Activated CD4-positive, alpha-beta T cell treated with anti-CD3 and anti-CD28 coated beads for 36 hours (primary cell): ENCODE results near the gene SLC38A7. TPM values are rescaled to one million over a fixed set of nuclear protein-coding genes. Genes with fewer than 3 reads are reported as not detected.

Source experiments
- ATAC-seq: fragments of 200-7000 bp; cut with Tn5 transposase; one replicate; pipeline ENCODE4 v1.10.0; 2021; ENCODE audit warnings: mild to moderate bottlenecking, moderate library complexity
- CTCF ChIA-PET: fragments of 350-600 bp; sonication (Branson Sonifier 250); formaldehyde crosslinking; loops from one replicate; lab custom pipeline; 2021; ENCODE audit warnings: antibody characterized with exemption; lab: Charles Lee
- POLR2A ChIA-PET: fragments of 350-600 bp; sonication (Branson Sonifier 250); formaldehyde crosslinking; loops from one replicate; lab custom pipeline; 2021; ENCODE audit warnings: antibody characterized with exemption, inconsistent platforms; lab: Charles Lee
- DNase-seq: peaks from one replicate; pipeline ENCODE4 v3.0.0-alpha.2; 2020
- H3K27ac Mint-ChIP-seq: one replicate; pipeline ENCODE4 v1.8.0; 2021; ENCODE audit warnings: mixed read lengths
- H3K27me3 Mint-ChIP-seq: one replicate; pipeline ENCODE4 v1.8.0; 2021; ENCODE audit warnings: mixed read lengths
- H3K36me3 Mint-ChIP-seq: one replicate; pipeline ENCODE4 v1.8.0; 2021; ENCODE audit warnings: low read depth, mixed read lengths
- H3K4me1 Mint-ChIP-seq: one replicate; pipeline ENCODE4 v1.8.0; 2021; ENCODE audit warnings: mixed read lengths
- H3K4me3 Mint-ChIP-seq: one replicate; pipeline ENCODE4 v1.8.0; 2021; ENCODE audit warnings: mild to moderate bottlenecking, moderate library complexity, mixed read lengths
- H3K9me3 Mint-ChIP-seq: one replicate; pipeline ENCODE4 v1.8.0; 2021; ENCODE audit warnings: low read depth, mixed read lengths
- intact Hi-C, 2 experiments: fragments of 100-400 bp; cut with DNase I in 1 of 2; cut with micrococcal nuclease in 1 of 2; formaldehyde crosslinking; loops; one replicate each; pipeline versions ENCODE4 v1.14.2 to v1.15.1; 2022 to 2024; cut with DNase I, micrococcal nuclease
- total RNA-seq, 2 experiments: library from RNA; stranded (reverse); gene quantifications; one replicate each; pipeline ENCODE4 v1.2.3, GENCODE V29; 2021

The SLC38A7 gene, protein sequence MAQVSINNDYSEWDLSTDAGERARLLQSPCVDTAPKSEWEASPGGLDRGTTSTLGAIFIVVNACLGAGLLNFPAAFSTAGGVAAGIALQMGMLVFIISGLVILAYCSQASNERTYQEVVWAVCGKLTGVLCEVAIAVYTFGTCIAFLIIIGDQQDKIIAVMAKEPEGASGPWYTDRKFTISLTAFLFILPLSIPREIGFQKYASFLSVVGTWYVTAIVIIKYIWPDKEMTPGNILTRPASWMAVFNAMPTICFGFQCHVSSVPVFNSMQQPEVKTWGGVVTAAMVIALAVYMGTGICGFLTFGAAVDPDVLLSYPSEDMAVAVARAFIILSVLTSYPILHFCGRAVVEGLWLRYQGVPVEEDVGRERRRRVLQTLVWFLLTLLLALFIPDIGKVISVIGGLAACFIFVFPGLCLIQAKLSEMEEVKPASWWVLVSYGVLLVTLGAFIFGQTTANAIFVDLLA
- 1 to 10 TPM; 4.5 to 6.5 TPM for total RNA-seq

DNA sequence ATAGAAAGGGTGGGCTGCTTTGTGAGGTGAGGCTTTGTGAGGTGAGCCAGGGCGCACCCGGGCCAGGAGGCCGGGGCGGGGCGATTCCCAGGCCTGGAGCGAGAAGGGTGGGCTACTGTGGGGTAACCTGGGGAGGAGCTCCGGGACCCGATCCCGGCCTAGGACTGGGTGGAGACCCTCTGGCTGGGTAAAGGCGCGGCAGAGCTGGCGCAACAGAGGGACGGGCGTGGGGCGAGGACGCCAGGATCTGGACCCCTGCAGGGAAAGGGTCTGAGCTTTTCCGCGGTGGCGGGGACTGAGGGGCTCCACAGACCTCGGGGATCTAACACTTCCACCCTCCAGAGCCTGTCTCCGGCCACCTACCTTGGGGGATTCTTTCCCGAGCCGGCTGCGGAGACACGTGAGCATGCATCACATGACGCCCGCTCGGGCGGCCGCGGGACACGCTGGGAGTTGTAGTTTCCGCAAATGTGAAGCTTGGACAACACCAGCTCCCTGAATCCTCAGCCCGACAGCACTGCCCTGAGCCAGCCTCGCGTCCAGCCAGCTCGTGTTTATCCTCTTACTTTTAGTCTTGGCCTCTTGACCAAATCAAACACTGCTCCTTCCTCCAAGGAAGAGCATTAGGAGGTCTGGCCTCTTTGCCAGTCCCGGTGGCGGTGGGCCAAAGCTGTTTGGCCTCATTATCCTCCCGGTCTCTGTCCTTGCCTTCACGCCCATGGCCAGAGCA lies at the start of gene SLC38A7:
SLC38A7 (minus strand) TSS at position 417 of the 730 bp plus-strand sequence. CDS start 4,644 bp downstream, outside the sequence.
- Mint-ChIP-seq H3K27me3 (no peaks in the 10 kb centered on the region), H3K36me3 (peaks cover 5% of the 10 kb centered on the region), H3K4me3 (peak within 1 kb of the TSS; percentile 86), H3K9me3 (no peaks in the 10 kb centered on the region), H3K27ac (peak within 1 kb of the TSS; percentile 74), H3K4me1 (peaks cover 19% of the 10 kb centered on the region)
- intact Hi-C loops, result loop anchor here (1.0 to 10.0 kb wide), 6 partner anchors 50 to 450 kb away; partner anchors contain the start of genes GINS3 (in 1 of the 2), GOT2 (in 1 of the 2) and SETD6 (in 1 of the 2)
- ChIA-PET POLR2A (interaction anchor here (1.2 to 1.4 kb wide), 2 partner anchors 57 to 292 kb away, joined by 4 to 7 read pairs; partner anchors contain the start of gene GINS3), CTCF (interaction anchor here (0.7 to 1.6 kb wide), 11 partner anchors 9 to 1044 kb away, joined by 3 to 9 read pairs (median 4); partner anchors contain the start of gene GOT2)
- DNase-seq (peak; percentile 88), ATAC-seq (peak; percentile 93)

DNA sequence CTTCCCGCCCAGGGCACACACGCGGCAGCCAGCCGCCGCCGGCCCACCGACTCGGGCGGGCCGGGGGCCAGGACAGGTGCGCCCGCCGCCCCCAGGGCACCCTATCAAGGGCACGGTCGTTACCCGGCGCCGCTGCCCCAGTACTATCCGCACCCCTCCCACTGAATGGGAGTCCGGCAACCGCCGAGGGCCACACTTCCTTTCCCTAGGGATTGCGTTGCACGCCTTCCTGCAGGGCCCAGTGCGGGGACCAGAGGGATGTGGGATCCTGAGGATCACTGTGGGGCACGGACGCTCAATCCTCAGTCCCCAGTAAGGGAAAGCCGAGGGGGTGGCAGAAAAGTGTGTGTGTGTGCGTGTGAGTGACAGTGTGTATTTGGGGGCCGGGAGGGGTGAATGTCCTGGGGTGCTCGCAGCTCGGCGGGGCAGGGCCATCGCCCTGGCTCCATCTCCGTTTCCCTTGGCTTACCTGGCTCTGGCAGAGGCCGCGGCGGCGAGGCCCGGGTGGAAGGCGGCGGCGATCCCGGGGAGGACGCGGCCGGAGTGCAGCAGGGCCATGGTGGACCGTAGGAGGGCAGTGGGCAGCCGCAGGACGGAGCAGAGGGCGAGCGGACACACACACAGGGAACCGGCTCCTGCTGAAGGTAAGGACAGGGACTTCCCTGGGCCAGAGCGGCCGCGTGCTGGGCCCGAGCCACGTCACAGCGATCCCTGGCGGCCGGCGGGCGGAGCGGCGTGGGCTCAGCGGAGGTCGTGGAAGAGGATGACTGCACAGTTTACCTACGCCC lies 49.3 kb upstream of the SLC38A7 start, which contains the start of gene GOT2:
GOT2 (minus strand) TSS at position 646 of the 788 bp plus-strand sequence; CDS start at position 558, 88 bp downstream.
- ATAC-seq (peak; percentile 92), DNase-seq (peak; percentile 90)
- peaks cover 42% of the 10 kb centered on the region for H3K4me1 Mint-ChIP-seq
- ChIA-PET POLR2A (no interaction called here), CTCF (interaction anchor here (0.6 to 2.7 kb wide), 5 partner anchors 9 to 1444 kb away, joined by 3 to 10 read pairs (median 4); partner anchors contain the start of gene SLC38A7)
- intact Hi-C loops, result loop anchor here (1.0 to 10.0 kb wide), 11 partner anchors 22 to 605 kb away; partner anchors contain the start of genes SETD6 (in 2 of the 2), CFAP20 (in 1 of the 2), CSNK2A2 (in 1 of the 2) and GINS3 (in 1 of the 2)
- no peaks in the 10 kb centered on the region for H3K27me3 Mint-ChIP-seq
- peak within 1 kb of the TSS; percentile 97 for H3K27ac Mint-ChIP-seq
- peaks cover 20% of the 10 kb centered on the region for H3K36me3 Mint-ChIP-seq
- H3K9me3 Mint-ChIP-seq, result no peaks in the 10 kb centered on the region
- H3K4me3 Mint-ChIP-seq, result peak within 1 kb of the TSS; percentile 92

DNA sequence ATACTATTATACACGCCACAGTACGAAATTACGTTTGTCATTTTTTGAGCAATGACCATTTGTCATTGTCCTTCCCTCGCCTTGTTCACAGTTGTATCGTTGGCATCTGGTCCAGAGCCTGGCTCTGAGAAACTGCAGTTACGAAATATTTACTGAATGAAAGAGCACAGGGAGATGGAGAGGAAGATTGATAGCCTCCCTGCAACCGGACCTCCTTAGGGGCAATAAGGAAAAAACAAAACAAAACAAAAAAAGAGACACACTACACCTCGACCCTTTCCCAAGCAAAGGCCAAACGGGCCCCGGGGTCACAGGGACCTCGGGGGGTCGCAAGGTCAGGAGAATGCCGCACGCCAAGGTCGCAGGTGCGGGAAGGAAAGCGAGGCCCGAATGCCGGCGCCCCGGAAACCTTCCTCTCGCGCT lies 48.7 kb upstream of the SLC38A7 start:
- POLR2A ChIA-PET, result no interaction called here
- H3K4me1 Mint-ChIP-seq, result peaks cover 43% of the 10 kb centered on the region
- DNase-seq (no peak), ATAC-seq (no peak)
- peak overlapping the region; percentile 92 for H3K27ac Mint-ChIP-seq
- intact Hi-C loops, result loop anchor here (1.0 to 10.0 kb wide), 7 partner anchors 103 to 604 kb away; partner anchors contain the start of genes SETD6 (in 2 of the 2), CFAP20 (in 1 of the 2), CSNK2A2 (in 1 of the 2) and GINS3 (in 1 of the 2)
- no peaks in the 10 kb centered on the region for H3K9me3 Mint-ChIP-seq
- peak overlapping the region; percentile 92 for H3K4me3 Mint-ChIP-seq
- peaks cover 22% of the 10 kb centered on the region for H3K36me3 Mint-ChIP-seq
- CTCF ChIA-PET, result interaction anchor here (0.6 to 2.7 kb wide), 7 partner anchors 8 to 1443 kb away, joined by 3 to 10 read pairs (median 3); partner anchors contain the start of gene SLC38A7
- H3K27me3 Mint-ChIP-seq, result no peaks in the 10 kb centered on the region

DNA sequence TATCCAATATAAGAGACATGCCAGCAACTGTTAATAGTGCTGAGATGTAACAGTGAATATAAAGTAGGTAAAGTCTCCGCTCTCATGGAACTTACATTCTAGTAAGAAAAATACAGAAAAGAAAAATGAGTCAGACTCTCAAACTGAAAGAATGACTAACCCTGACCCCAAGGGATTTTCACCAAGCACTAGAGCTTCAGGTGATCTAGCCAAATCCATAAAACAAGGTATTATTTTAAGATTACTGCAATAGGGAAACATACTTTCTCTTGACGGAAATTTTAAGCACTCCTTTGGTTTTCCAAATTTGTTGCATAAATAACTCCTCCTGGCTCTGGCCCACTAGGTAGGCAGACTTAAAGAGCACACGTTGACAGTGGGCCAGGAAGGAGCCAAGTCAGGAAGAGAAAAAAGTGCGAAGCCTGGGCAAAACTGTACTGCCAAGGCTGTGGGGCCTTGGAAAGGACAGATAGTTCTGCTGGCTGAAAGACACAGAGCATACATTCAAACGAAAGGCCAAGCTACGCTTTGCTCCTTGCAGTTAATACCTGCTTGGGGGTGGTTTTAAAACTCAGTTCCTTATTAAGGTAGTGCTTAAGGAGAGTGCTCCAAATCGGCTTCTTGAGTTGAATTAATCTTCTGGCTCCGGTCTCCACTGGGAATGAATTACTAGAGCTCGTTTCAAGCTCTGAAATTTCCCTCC lies 48.1 kb upstream of the SLC38A7 start:
- H3K27ac Mint-ChIP-seq, result peak overlapping the region; percentile 92
- no peaks in the 10 kb centered on the region for H3K9me3 Mint-ChIP-seq
- POLR2A ChIA-PET, result interaction anchor here (0.7 to 1.0 kb wide), 3 partner anchors 10 to 40 kb away, joined by 3 to 4 read pairs (median 3); no protein-coding TSS in a partner anchor
- intact Hi-C loops, result loop anchor here (1.0 to 10.0 kb wide), 7 partner anchors 102 to 604 kb away; partner anchors contain the start of genes SETD6 (in 2 of the 2), CFAP20 (in 1 of the 2), CSNK2A2 (in 1 of the 2) and GINS3 (in 1 of the 2)
- DNase-seq, result peak; percentile 16
- peaks cover 22% of the 10 kb centered on the region for H3K36me3 Mint-ChIP-seq
- CTCF ChIA-PET, result interaction anchor here (0.7 to 2.7 kb wide), 6 partner anchors 9 to 396 kb away, joined by 3 to 10 read pairs (median 3); no protein-coding TSS in a partner anchor
- H3K4me1 Mint-ChIP-seq, result peaks cover 43% of the 10 kb centered on the region
- H3K27me3 Mint-ChIP-seq, result no peaks in the 10 kb centered on the region
- H3K4me3 Mint-ChIP-seq, result peak overlapping the region; percentile 92
- ATAC-seq, result peak; percentile 71

DNA sequence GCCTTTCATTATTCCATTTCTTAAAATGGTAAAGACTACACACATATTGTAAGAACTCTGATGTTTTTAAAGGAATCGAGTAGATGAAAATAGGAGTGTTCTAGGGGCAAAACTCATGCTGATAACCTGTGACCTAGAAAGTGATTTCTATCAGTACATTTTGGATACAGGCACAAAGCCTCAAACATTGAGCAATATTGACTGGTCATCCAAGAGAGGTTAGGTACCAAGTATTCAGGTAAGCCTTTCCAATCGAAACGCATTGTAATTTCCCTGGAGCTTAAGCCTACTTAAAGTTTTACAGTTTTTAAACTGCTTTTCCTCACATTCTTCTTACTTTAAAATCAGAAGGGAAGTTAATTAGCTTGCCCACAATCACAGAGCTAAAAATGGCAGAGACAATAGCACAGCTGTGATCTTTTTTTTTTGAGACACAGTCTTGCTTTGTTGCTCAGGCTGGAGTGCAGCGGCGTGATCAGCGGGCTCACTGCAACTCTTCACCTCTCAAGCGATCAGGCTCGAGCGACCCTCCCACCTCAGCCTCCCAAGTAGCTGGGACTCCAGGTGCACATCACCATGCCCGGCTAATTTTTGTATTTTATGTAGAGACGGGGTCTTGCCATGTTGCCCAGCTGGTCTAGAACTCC lies 46.3 kb upstream of the SLC38A7 start:
- Mint-ChIP-seq H3K4me3 (no peak overlapping the region), H3K36me3 (peaks cover 22% of the 10 kb centered on the region), H3K9me3 (no peaks in the 10 kb centered on the region), H3K27me3 (no peaks in the 10 kb centered on the region), H3K27ac (no peak overlapping the region), H3K4me1 (peaks cover 43% of the 10 kb centered on the region)
- ATAC-seq (no peak), DNase-seq (no peak)
- ChIA-PET POLR2A (interaction anchor here (0.6 kb wide), 2 partner anchors 405 to 601 kb away, joined by 4 read pairs; no protein-coding TSS in a partner anchor), CTCF (interaction anchor here (0.7 to 2.7 kb wide), 2 partner anchors 25 to 213 kb away, joined by 3 to 10 read pairs; no protein-coding TSS in a partner anchor)
- intact Hi-C loops, result loop anchor here (5.0 to 10.0 kb wide), 3 partner anchors 214 to 536 kb away; partner anchors contain the start of genes CSNK2A2 (in 1 of the 2) and SETD6 (in 1 of the 2)

DNA sequence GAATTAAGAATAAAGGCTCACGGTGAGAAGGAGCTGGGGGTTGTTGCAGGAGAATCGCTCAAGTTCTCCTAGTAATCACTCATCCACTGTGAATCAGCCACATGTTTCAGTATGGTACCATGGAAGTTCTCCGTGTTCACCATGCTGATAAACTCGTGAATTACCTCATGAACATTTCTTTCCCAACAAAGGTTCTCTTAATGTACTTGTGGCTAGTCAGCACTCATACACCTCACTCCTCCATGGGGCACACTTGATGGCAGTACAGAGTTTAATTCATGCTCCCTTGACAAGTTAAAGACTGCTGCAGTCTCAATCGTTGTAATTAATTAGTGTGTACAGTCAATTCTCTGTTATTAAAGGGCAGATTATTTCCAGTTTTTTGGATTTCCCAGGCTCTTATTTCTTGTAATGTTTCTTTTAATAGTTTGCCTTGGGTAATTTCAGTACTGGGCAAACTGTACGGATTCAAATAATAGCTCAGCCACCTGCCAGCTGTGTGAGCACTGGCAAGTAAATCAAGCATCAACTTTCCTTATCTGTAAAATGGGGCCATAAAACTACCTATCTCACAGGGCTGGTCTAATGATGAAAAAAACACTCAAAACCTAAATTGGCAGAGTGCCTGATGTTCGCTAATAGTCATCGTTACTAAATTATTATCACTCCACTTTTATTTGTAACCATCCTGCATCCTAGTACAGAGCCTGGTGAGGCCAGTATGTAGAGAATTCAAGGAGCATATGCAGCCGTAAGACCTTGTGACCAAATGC lies 43.4 kb upstream of the SLC38A7 start:
- no peaks in the 10 kb centered on the region for H3K9me3 Mint-ChIP-seq
- H3K27me3 Mint-ChIP-seq, result no peaks in the 10 kb centered on the region
- no peak overlapping the region for H3K4me3 Mint-ChIP-seq
- ChIA-PET POLR2A (interaction anchor here (0.6 kb wide), 1 partner anchor 924 kb away, joined by 4 read pairs; no protein-coding TSS in a partner anchor), CTCF (interaction anchor here (1.9 kb wide), 1 partner anchor 28 kb away, joined by 6 read pairs; no protein-coding TSS in a partner anchor)
- peaks cover 26% of the 10 kb centered on the region for H3K36me3 Mint-ChIP-seq
- H3K4me1 Mint-ChIP-seq, result peaks cover 34% of the 10 kb centered on the region
- intact Hi-C loops, result no loop called here
- H3K27ac Mint-ChIP-seq, result no peak overlapping the region
- ATAC-seq (no peak), DNase-seq (no peak)

DNA sequence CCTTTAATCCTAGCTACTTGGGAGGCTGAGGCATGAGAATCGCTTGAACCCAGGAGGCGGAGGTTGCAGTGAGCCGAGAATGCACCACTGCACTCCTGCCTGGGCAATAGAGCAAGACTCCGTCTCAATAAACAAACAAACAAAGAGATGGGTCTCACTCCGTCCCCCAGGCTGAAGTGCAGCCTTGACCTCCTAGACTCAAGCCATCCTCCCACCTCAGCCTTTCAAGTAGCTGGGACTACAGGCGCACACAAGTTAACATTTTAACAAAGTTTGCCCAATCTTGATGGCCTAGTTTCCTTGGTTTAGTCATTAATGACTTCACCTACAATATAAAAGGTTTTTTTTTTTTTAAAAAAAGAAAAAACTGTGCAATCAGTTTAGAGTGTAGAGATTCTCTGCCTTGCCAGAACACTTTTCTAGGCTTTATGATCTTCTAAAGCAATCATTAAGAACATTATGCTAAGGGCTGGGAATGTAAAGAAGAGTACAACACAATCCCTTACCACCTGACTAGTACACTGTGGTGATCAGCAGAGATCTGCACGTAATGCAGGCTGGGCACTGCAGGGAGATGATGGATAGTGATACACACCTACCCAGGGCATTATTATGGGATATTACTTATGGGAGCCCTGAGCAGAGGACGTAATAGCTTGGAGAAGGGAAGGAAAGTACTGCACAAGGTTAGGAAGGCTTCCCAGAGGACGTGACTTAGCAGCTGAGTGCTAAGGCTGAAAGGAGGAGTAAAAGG lies 42.6 kb upstream of the SLC38A7 start:
- ATAC-seq, result no peak
- Mint-ChIP-seq H3K27me3 (no peaks in the 10 kb centered on the region), H3K36me3 (peaks cover 23% of the 10 kb centered on the region), H3K27ac (no peak overlapping the region), H3K4me3 (no peak overlapping the region), H3K4me1 (peaks cover 26% of the 10 kb centered on the region), H3K9me3 (no peaks in the 10 kb centered on the region)
- CTCF ChIA-PET, result interaction anchor here (1.9 kb wide), 1 partner anchor 29 kb away, joined by 6 read pairs; no protein-coding TSS in a partner anchor
- POLR2A ChIA-PET, result no interaction called here
- DNase-seq, result no peak
- intact Hi-C loops, result no loop called here

DNA sequence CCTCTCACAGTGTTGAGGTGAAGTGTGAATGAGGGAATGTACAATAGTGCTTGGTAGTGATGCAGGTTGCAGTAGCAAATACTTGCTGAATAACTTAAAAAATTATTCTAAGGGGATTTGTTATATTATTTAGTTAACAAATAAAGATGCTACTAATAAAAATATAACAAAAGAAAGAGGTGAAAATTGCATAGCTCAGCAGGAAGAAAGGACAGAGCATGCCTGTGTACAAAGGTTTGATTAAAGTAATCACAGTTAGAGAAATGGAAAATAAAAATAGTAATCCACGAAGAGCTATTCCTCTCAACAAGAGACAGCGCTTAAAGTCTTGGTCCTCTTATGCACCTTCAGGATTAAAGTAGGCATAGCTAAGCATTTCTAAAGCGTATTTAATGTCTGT lies 38.5 kb upstream of the SLC38A7 start:
- H3K27me3 Mint-ChIP-seq, result no peaks in the 10 kb centered on the region
- no peak overlapping the region for H3K27ac Mint-ChIP-seq
- no peak for DNase-seq
- no peak for ATAC-seq
- POLR2A ChIA-PET, result interaction anchor here (1.1 kb wide), 1 partner anchor 9 kb away, joined by 4 read pairs; no protein-coding TSS in a partner anchor
- H3K36me3 Mint-ChIP-seq, result peaks cover 22% of the 10 kb centered on the region
- CTCF ChIA-PET, result interaction anchor here (0.8 to 1.7 kb wide), 3 partner anchors 10 to 33 kb away, joined by 3 to 5 read pairs (median 4); no protein-coding TSS in a partner anchor
- intact Hi-C loops, result no loop called here
- H3K4me3 Mint-ChIP-seq, result no peak overlapping the region
- no peaks in the 10 kb centered on the region for H3K4me1 Mint-ChIP-seq
- H3K9me3 Mint-ChIP-seq, result no peaks in the 10 kb centered on the region
